ENCODE data around the gene KCNH1.

DNA sequence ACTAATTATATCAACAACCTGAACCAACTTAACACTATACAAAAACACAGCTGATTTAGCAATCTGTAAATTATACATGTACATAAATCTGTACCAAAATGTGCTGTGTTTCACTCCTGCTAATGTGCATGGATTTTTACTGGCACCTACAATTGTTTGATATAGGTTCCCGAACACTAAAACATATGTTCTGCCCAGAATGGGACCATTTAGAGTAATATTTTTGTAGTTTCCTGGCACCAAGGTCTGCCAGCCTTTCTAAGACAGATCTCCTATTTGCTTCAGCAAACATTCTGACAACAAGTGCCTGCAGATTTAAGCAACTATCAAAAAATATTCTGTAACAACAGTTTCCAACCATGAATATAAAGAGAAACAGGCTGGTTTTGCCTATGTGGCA is 4.2 kb downstream of the KCNH1 start:
- TF ChIP-seq CTCF (IDR thresholded peaks at IDR 0.05; ENCODE audit: insufficient read depth, low read depth, low read length) (no peak), EZH2 (IDR thresholded peaks at IDR 0.05; ENCODE audit: insufficient read depth, low read length) (no peak)

Measured in astrocyte (in vitro differentiated cells and primary cell).